Central memory CD8-positive, alpha-beta T cell (primary cell): ENCODE data around the gene DYRK2.
"Not testable (repeated sequence)": the region's sequence is repeated elsewhere in the genome, so short reads cannot be mapped to it uniquely, and the experiment has no call there.

Experiments used
- ATAC-seq: fragments of 150-1000 bp; cut with Tn5 transposase; replicated peaks from 2 replicates; pipeline ENCODE4 v1.10.0; 2022; ENCODE audit warnings: mild to moderate bottlenecking, moderate FRiP score, moderate number of reproducible peaks; ENCODE audit not compliant: poor library complexity, severe bottlenecking; ENCODE audit errors: extremely low read depth
- DNase-seq, 2 donors: peaks; one replicate each; pipeline ENCODE4 v3.0.0; 2021; ENCODE audit warnings: low spot score in 2 of 2
- H3K27ac Mint-ChIP-seq: one replicate; pipeline ENCODE4 v1.8.0; 2022; ENCODE audit warnings: low read depth, mild to moderate bottlenecking, moderate library complexity, mixed read lengths
- H3K27me3 Mint-ChIP-seq: one replicate; pipeline ENCODE4 v1.8.0; 2022; ENCODE audit warnings: mixed read lengths
- H3K36me3 Mint-ChIP-seq: one replicate; pipeline ENCODE4 v1.8.0; 2022; ENCODE audit warnings: mild to moderate bottlenecking, moderate library complexity, mixed read lengths; ENCODE audit not compliant: insufficient read depth
- H3K4me1 Mint-ChIP-seq: one replicate; pipeline ENCODE4 v1.8.0; 2022; ENCODE audit warnings: mixed read lengths
- H3K4me3 Mint-ChIP-seq: one replicate; pipeline ENCODE4 v1.8.0; 2022; ENCODE audit warnings: mild to moderate bottlenecking, moderate library complexity, mixed read lengths
- H3K9me3 Mint-ChIP-seq: one replicate; pipeline ENCODE4 v1.8.0; 2022; ENCODE audit warnings: mixed read lengths

DYRK2 gene

DNA sequence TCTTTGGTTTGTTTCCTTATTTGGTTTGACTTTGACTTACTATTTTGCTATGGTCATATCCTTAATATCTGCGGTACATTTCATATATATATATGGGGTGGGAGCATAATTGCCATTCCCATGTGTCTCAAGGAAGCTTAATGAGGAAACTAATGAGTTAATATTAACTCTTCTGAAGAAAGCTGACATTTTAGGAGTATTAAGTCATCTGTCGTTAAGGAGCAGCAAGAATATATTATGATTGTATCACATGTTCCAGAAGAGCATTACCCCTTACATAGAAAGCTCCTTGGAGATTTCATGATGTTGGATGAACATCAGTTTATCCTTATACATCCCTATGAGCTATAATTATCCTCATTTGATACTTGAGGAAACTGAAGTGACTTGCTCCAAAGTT, 15.6 kb downstream of the DYRK2 start:
- ATAC-seq (no peak), DNase-seq (no peak)
- Mint-ChIP-seq H3K4me3 (no peak overlapping the region), H3K36me3 (peaks cover 40% of the 10 kb centered on the region), H3K27ac (no peak overlapping the region), H3K27me3 (no peaks in the 10 kb centered on the region), H3K9me3 (no peaks in the 10 kb centered on the region), H3K4me1 (peaks cover 72% of the 10 kb centered on the region)

DNA sequence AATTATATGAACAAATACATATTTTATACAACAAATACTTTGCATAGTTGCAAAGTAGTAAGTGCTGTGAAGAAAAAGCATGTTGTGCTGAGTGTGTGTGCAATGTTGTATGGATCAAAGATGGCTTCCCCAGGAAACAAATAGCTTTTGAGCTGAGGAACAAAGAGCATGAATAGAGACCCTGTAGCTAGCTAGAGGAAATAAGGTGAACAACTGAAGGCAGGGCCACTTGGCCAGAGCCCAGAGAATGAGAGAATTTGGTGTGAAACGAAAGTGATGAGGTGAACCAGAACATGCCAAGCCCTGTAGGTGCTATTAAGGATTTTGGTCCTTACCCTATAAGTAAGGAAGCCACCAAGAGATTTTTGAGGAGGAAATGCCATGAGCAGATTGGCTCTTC, 17.1 kb downstream of the DYRK2 start:
- ATAC-seq (no peak), DNase-seq (no peak)
- H3K4me1 Mint-ChIP-seq: peaks cover 77% of the 10 kb centered on the region
- no peaks in the 10 kb centered on the region for H3K9me3 Mint-ChIP-seq
- no peaks in the 10 kb centered on the region for H3K27me3 Mint-ChIP-seq
- peaks cover 30% of the 10 kb centered on the region for H3K36me3 Mint-ChIP-seq
- H3K27ac Mint-ChIP-seq: peak overlapping the region; percentile 7
- no peak overlapping the region for H3K4me3 Mint-ChIP-seq

DNA sequence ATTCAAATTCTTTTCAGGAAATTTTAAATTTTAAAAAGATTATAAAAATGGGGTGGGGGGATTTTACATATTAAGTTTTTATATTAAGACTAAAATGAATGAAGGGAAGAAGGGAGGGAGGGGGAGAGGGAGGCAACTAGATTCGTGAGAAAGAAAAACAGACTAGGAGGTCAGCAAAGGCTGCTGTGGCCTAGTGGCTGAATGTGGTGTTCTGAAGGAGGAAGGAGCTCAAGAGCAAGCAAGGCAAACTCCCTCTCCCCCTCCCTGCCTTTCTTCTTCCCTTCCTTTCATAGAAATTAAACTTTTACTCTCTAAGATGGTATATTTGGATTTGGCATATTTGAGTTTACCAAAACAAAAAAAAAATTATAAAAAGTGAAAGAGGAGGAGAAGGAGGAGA, 18.1 kb downstream of the DYRK2 start:
- Mint-ChIP-seq H3K27me3 (no peaks in the 10 kb centered on the region), H3K4me1 (peaks cover 68% of the 10 kb centered on the region), H3K4me3 (no peak overlapping the region), H3K36me3 (peaks cover 22% of the 10 kb centered on the region), H3K9me3 (no peaks in the 10 kb centered on the region), H3K27ac (peak overlapping the region; percentile 65)
- DNase-seq (no peak), ATAC-seq (no peak)

DNA sequence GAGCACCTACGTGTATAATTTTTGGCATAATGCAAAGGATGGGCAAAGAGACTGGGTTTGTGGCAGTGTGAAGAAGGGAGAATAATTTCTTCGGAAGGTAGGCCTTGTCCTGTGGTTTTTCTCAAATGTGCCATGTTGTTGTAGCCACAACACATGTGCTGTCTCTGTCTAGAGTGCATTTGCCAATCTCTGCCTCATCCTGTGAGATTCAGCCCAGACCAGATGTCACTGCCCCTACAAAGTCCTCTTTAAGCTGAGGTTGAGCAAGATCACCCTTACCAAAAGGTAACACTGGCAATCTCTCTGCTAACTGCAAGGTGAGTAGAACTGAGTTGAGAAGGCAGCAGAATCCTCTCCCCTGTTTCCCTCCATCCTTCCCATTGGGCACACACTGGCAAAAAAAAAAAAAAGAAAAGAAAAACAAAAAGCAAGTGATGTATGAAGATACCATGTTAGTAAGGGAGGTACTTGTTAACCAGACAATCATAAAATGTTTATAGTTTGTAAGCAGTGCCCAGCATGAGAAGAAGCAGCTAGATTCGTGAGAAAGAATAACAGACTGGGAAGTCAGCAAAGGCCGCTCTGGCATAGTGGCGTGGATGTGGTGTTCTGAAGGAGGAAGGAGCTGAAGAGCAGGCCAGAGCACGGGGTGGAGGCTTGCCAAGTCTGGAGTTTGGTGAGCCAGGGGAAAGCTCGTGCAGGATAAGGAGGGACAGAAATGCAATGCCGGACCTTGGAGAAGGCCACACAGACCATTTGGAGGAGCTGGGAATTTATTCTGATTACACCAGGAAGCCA, 18.9 kb downstream of the DYRK2 start:
- Mint-ChIP-seq H3K4me3 (no peak overlapping the region), H3K27me3 (no peaks in the 10 kb centered on the region), H3K36me3 (peaks cover 19% of the 10 kb centered on the region), H3K9me3 (no peaks in the 10 kb centered on the region), H3K4me1 (peaks cover 61% of the 10 kb centered on the region), H3K27ac (peak overlapping the region; percentile 65)
- ATAC-seq (no peak), DNase-seq (no peak)

DNA sequence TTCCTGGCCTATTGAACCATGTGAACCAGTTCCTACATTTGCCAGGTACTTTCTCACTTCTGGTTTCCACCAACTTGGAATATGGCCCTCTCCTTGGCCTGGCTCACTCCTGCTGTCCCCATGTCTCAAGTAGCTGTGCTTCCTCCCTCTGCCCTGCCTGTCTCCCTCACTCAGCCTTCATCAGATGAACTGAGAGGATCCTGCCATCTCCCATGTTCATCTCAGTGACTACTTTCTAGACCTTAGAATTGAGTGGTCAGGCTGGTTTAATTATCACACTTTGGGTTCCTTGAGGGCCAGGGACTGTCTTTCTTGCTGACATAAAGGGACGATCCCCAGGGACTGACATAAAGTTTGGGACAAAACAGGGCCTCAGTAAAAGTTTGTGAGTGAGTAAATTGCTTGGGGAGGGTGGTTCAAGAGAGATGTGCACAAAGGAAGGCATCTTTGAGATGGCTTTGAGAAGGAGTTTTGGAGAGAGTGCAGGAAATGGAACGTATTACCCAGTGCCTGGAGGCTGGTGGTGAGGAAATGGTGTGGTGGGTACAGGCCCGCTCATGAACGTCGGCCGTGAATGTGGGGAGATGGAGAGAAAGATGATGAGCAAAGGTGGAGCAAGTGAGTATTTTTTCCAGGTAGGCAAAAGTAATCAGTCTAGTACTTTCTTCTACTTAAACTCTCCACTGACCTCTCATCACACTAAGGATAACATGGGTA, 20.8 kb downstream of the DYRK2 start:
- peak overlapping the region; percentile 36 for H3K27ac Mint-ChIP-seq
- DNase-seq (no peak), ATAC-seq (no peak)
- no peaks in the 10 kb centered on the region for H3K27me3 Mint-ChIP-seq
- no peak overlapping the region for H3K4me3 Mint-ChIP-seq
- peaks cover 9% of the 10 kb centered on the region for H3K36me3 Mint-ChIP-seq
- H3K4me1 Mint-ChIP-seq: peaks cover 48% of the 10 kb centered on the region
- peaks cover 7% of the 10 kb centered on the region for H3K9me3 Mint-ChIP-seq

DNA sequence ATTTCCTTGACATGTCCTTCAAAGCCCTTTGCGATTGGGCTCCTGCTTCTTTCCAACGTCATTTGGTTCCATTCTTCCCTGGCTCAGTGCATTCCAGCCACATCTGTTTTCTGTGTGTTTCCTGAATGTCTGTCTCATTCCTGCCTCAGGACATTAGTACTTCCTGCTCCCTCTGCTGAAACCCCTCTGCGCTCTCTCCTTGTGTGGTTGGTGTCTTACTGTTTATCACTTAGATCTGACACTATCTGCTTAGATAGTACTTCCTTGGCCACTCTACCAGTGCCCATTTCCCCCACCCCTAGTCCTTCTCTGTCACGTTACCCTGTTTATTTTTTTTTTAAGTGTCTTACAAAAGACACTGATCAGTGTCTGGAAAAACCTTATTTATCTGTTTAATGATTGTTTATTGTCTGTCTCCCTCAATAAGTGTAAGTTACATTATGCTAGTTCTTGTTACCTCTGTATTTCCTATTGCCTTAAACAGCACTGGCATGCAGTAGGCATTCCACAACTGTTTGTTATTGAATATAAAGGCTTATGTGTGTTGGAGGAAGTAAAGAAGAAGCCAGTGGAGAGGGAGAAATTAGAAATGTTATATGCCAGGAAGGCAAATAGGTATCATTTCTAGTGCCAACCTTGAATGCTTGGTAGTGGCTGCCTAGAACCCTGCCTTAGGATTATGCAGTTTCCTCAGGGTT, 21.5 kb downstream of the DYRK2 start:
- no peaks in the 10 kb centered on the region for H3K27me3 Mint-ChIP-seq
- H3K27ac Mint-ChIP-seq: peak overlapping the region; percentile 36
- H3K4me3 Mint-ChIP-seq: no peak overlapping the region
- H3K4me1 Mint-ChIP-seq: peaks cover 45% of the 10 kb centered on the region
- peaks cover 8% of the 10 kb centered on the region for H3K9me3 Mint-ChIP-seq
- DNase-seq (no peak), ATAC-seq (no peak)
- peaks cover 9% of the 10 kb centered on the region for H3K36me3 Mint-ChIP-seq

DNA sequence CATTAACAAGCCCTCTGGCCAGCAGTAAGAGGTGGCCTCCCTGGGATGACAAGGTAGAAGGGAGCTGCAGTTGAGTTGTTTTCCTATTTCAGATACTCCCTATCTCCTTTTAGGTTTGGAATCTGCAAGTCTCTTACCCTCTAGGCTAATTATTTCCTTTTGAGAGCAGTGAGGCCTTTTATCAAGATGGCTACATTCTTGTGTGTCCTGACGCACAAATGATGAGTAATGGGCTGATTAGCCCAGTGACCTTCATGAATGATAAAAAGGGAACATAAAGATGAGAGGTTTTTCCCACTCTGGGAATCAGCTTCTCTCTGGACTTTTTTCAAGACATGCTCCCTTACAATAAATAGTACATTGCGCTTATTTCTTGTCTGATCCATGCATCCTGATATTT, 22.9 kb downstream of the DYRK2 start:
- DNase-seq (no peak), ATAC-seq (no peak)
- Mint-ChIP-seq H3K4me3 (no peak overlapping the region), H3K27me3 (no peaks in the 10 kb centered on the region), H3K36me3 (peaks cover 7% of the 10 kb centered on the region), H3K4me1 (peaks cover 36% of the 10 kb centered on the region), H3K27ac (no peak overlapping the region), H3K9me3 (peaks cover 8% of the 10 kb centered on the region)

DNA sequence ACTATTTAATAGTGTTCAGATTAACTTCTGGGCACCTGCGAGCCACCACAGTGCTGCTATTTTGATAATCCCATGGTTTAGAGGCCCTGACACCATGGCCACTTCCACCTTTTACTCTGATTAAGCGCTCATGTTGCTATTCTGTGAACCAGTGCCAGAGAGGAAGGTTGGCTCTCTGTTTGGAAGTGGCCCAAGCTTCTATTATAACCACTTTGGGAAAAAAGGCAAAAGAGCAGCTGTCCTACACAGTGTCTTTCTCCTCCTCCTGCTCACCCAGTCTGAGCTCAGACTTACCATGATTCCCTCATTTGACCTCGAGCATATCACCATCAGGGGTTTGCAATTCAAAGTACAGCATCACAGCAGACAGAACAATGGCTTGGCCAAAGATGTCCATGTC, 23.3 kb downstream of the DYRK2 start:
- Mint-ChIP-seq H3K27ac (no peak overlapping the region), H3K36me3 (peaks cover 7% of the 10 kb centered on the region), H3K9me3 (peaks cover 8% of the 10 kb centered on the region), H3K4me3 (no peak overlapping the region), H3K4me1 (peaks cover 32% of the 10 kb centered on the region), H3K27me3 (no peaks in the 10 kb centered on the region)
- ATAC-seq (no peak), DNase-seq (no peak)

DNA sequence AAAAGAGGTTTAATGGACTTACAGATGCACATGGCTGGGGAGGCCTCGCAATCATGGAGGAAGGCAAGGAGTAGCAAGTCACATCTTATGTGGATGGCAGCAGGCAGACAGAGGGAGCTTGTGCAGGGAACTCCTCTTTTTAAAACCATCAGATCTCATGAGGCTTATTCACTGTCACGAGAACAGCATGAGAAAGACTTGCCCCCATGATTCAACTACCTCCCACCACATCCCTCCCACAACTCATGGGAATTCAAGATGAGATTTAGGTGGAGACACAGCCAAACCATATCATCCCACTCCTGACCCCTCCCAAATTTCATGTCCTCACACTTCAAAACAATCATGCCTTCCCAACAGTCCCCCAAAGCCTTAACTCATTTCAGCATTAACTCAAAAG, 24.0 kb downstream of the DYRK2 start:
- not testable (repeated sequence) for H3K27ac Mint-ChIP-seq

DNA sequence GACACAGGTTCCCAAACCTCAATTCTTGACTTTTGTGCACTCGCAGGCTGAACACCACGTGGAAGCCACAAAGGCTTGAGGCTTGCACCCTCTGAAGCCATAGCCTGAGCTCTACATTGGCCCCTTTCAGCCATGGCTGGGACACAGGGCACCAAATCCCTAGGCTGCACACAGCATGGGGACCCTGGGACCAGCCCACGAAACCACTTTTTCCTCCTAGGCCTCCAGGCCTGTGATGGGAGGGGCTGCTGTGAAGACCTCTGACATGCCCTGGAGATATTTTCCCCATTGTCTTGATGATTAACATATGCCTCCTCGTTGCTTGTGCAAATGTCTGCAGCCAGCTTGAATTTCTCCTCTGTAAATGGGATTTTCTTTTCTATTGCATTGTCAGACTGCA, 25.0 kb downstream of the DYRK2 start:
- ATAC-seq, H3K4me3 Mint-ChIP-seq, DNase-seq, H3K27ac Mint-ChIP-seq, H3K9me3 Mint-ChIP-seq, H3K27me3 Mint-ChIP-seq, H3K36me3 Mint-ChIP-seq: not testable (repeated sequence)
- H3K4me1 Mint-ChIP-seq: peaks cover 26% of the 10 kb centered on the region

More for the DNA sequence above, 24.0 kb downstream of the DYRK2 start:
- not testable (repeated sequence) for H3K27me3 Mint-ChIP-seq, ATAC-seq, H3K4me3 Mint-ChIP-seq, H3K36me3 Mint-ChIP-seq, DNase-seq, H3K9me3 Mint-ChIP-seq
- peaks cover 30% of the 10 kb centered on the region for H3K4me1 Mint-ChIP-seq

DNA sequence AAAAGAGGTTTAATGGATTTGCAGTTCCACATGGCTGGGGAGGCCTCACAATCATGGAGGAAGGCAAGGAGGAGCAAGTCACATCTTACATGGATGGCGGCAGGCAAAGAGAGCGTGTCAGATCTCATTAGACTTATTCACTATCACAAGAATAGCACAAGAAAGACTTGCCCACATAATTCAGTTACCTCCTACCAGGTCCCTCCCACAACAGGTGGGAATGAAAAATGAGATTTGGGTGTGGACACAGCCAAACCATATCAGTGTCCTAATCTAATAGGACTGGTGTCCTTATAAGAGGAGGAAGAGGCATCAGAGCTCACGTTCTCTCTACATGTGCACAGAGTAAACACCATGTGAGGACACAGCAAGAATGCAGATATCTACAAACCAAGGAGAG, 25.9 kb downstream of the DYRK2 start:
- peaks cover 1% of the 10 kb centered on the region for H3K36me3 Mint-ChIP-seq
- peaks cover 27% of the 10 kb centered on the region for H3K4me1 Mint-ChIP-seq
- H3K4me3 Mint-ChIP-seq: no peak overlapping the region
- DNase-seq (no peak), ATAC-seq (no peak)
- no peak overlapping the region for H3K27ac Mint-ChIP-seq
- no peaks in the 10 kb centered on the region for H3K27me3 Mint-ChIP-seq
- peaks cover 8% of the 10 kb centered on the region for H3K9me3 Mint-ChIP-seq

DNA sequence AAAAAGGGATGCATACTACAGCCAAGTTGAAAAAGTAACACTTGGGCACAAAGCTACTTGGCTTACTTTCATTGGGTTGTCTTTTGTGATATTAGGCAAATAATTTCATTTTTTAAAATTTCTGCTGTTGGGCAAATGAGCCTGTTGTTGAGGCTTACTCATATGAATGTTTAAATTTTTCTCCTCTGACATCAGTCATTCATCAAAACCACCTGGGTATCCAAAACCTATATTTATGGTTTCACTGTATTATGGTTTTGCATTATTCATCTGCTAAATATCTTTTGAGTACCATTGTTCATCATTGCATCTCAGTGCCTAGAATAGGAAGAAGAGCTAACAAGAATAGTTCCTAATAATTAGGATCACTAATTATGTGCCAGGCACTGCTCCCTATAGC, 28.1 kb downstream of the DYRK2 start:
- Mint-ChIP-seq H3K27ac (no peak overlapping the region), H3K36me3 (peaks cover 1% of the 10 kb centered on the region), H3K4me1 (peaks cover 16% of the 10 kb centered on the region), H3K4me3 (no peak overlapping the region), H3K9me3 (peaks cover 8% of the 10 kb centered on the region), H3K27me3 (no peaks in the 10 kb centered on the region)
- DNase-seq: no peak
- no peak for ATAC-seq
